Endodermal cell (in vitro differentiated cells): ENCODE data around the gene VPS50. TPM values are rescaled to one million over a fixed set of nuclear protein-coding genes. Genes with fewer than 3 reads are reported as not detected.

ENCODE experiments used
- DNase-seq: peaks from one replicate; pipeline ENCODE4 v3.0.0-alpha.2; 2017
- H3K27ac ChIP-seq: 2 replicates; pipeline ENCODE4 v1.5.1; 2013; ENCODE audit warnings: mild to moderate bottlenecking, low read depth, low read length, moderate library complexity
- H3K27me3 ChIP-seq: 2 replicates; pipeline ENCODE4 v1.6.1; 2013; ENCODE audit warnings: mild to moderate bottlenecking, low read length, moderate library complexity; ENCODE audit not compliant: insufficient read depth, control insufficient read depth, poor library complexity, severe bottlenecking
- H3K36me3 ChIP-seq: 2 replicates; pipeline ENCODE4 v1.7.0; 2013; ENCODE audit warnings: mild to moderate bottlenecking, low read length, moderate library complexity; ENCODE audit not compliant: control insufficient read depth, insufficient read depth
- H3K4me1 ChIP-seq: one replicate; pipeline ENCODE4 v1.7.0; 2013; ENCODE audit warnings: low read length; ENCODE audit not compliant: control insufficient read depth, insufficient read depth
- H3K4me3 ChIP-seq: 2 replicates; pipeline ENCODE4 v1.5.1; 2013; ENCODE audit warnings: mild to moderate bottlenecking, low read length, moderate library complexity
- H3K9ac ChIP-seq: 2 replicates; pipeline ENCODE4 v1.6.1; 2013; ENCODE audit warnings: mild to moderate bottlenecking, low read length, moderate library complexity; ENCODE audit not compliant: poor library complexity, severe bottlenecking; ENCODE audit errors: extremely low read depth
- H3K9me3 ChIP-seq: 2 replicates; pipeline ENCODE4 v1.6.1; 2013; ENCODE audit warnings: mild to moderate bottlenecking, low read length, moderate library complexity; ENCODE audit not compliant: control insufficient read depth
- H3K27ac Mint-ChIP-seq: 2 replicates; pipeline ENCODE4 v1.8.0; 2020; ENCODE audit warnings: mixed read lengths
- H3K27me3 Mint-ChIP-seq: 2 replicates; pipeline ENCODE4 v1.8.0; 2021; ENCODE audit warnings: mild to moderate bottlenecking, mixed read lengths; ENCODE audit not compliant: insufficient read depth
- H3K36me3 Mint-ChIP-seq: 2 replicates; pipeline ENCODE4 v1.8.0; 2020; ENCODE audit warnings: low read depth, mixed read lengths
- H3K4me1 Mint-ChIP-seq: 2 replicates; pipeline ENCODE4 v1.8.0; 2020; ENCODE audit warnings: mixed read lengths
- H3K4me3 Mint-ChIP-seq: 2 replicates; pipeline ENCODE4 v1.8.0; 2020; ENCODE audit warnings: mild to moderate bottlenecking, moderate library complexity, mixed read lengths
- H3K9me3 Mint-ChIP-seq: 2 replicates; pipeline ENCODE4 v1.8.0; 2020; ENCODE audit warnings: mild to moderate bottlenecking, mixed read lengths
- CTCF ChIP-seq: fragments of 200-600 bp; sonication (generic); conservative IDR thresholded peaks from 2 replicates; pipeline ENCODE4 v1.5.0; 2021; ENCODE audit warnings: antibody characterized with exemption, mild to moderate bottlenecking
- WGBS, 2 experiments: methylation state at CpG; one replicate each; pipeline versions ENCODE4 v1.1.5 to v1.1.7; 2013; ENCODE audit warnings: missing lambda C conversion rate in 2 of 2, mixed read lengths in 1 of 2; ENCODE audit not compliant: insufficient coverage in 1 of 2, insufficient read length in 1 of 2; 5-methylcytosine and 5-hydroxymethylcytosine counted together
- total RNA-seq, 2 donors: library from RNA; stranded (reverse); fragmentation: NEBNext Ultra II Directional in 1 of 2; extraction: Animal tissue kit (Norgen Biotek cat#: 25700) in 1 of 2; gene quantifications; 2 replicates in 1 of 2; 3 replicates in 1 of 2; pipeline ENCODE4 v1.2.1, GENCODE V29; 2021

VPS50 gene
- total RNA-seq, 2 donors from 2014 or later, result 13.3 to 14.9 TPM

- peaks cover 69% of the 10 kb centered on the region for H3K27me3 ChIP-seq
- no peak for DNase-seq
- Mint-ChIP-seq H3K4me3 (no peak overlapping the region), H3K9me3 (no peaks in the 10 kb centered on the region), H3K27me3 (peaks cover 30% of the 10 kb centered on the region), H3K4me1 (no peaks in the 10 kb centered on the region), H3K36me3 (no peaks in the 10 kb centered on the region), H3K27ac (no peak overlapping the region)
- H3K9me3 ChIP-seq, result no peaks in the 10 kb centered on the region
- no peaks in the 10 kb centered on the region for H3K36me3 ChIP-seq
- TF ChIP-seq CTCF, result no peak
- no peak overlapping the region for H3K27ac ChIP-seq
- no peak overlapping the region for H3K4me3 ChIP-seq
- WGBS, 2 experiments, result 84 to 86% methylated on average over 8 to 10 of the region's 10 CpGs
- H3K9ac ChIP-seq, result no peak overlapping the region
- no peaks in the 10 kb centered on the region for H3K4me1 ChIP-seq
Observed at GRCh38 chr7:93218997-93219827, 13.0 kb upstream of the VPS50 start.

- no peak for TF ChIP-seq CTCF
- no peak overlapping the region for H3K27ac ChIP-seq
- Mint-ChIP-seq H3K9me3 (no peaks in the 10 kb centered on the region), H3K4me1 (no peaks in the 10 kb centered on the region), H3K27ac (no peak overlapping the region), H3K36me3 (no peaks in the 10 kb centered on the region), H3K27me3 (peaks cover 23% of the 10 kb centered on the region), H3K4me3 (no peak overlapping the region)
- no peaks in the 10 kb centered on the region for H3K36me3 ChIP-seq
- H3K9ac ChIP-seq, result no peak overlapping the region
- H3K9me3 ChIP-seq, result no peaks in the 10 kb centered on the region
- H3K4me1 ChIP-seq, result no peaks in the 10 kb centered on the region
- peaks cover 68% of the 10 kb centered on the region for H3K27me3 ChIP-seq
- no peak overlapping the region for H3K4me3 ChIP-seq
- DNase-seq, result no peak
- WGBS, 2 experiments, result 84 to 88% methylated on average over 1 of the region's 1 CpG
Observed at GRCh38 chr7:93219868-93220267, 12.3 kb upstream of the VPS50 start.

- DNase-seq, result no peak
- Histone ChIP-seq H3K9me3 (no peaks in the 10 kb centered on the region), H3K4me1 (peaks cover 9% of the 10 kb centered on the region), H3K36me3 (no peaks in the 10 kb centered on the region), H3K27ac (no peak within 1 kb of the TSS), H3K27me3 (peaks cover 40% of the 10 kb centered on the region), H3K4me3 (no peak within 1 kb of the TSS), H3K9ac (no peak within 1 kb of the TSS)
- Mint-ChIP-seq H3K4me3 (no peak within 1 kb of the TSS), H3K36me3 (no peaks in the 10 kb centered on the region), H3K9me3 (no peaks in the 10 kb centered on the region), H3K27me3 (peaks cover 12% of the 10 kb centered on the region), H3K4me1 (peaks cover 12% of the 10 kb centered on the region), H3K27ac (no peak within 1 kb of the TSS)
- no peak for TF ChIP-seq CTCF
- 67 to 83% methylated on average over 2 of the region's 2 CpGs for WGBS, 2 experiments
Observed at GRCh38 chr7:93226310-93226709, 5.9 kb upstream of the VPS50 start, which contains the start of gene HEPACAM2. HEPACAM2 (minus strand) TSS chr7:93226469.
